Cardiac fibroblast (primary cell): ENCODE data around the gene RHBDF2.

Experiments
- DNase-seq, 2 donors: peaks; one replicate each; pipeline versions ENCODE4 v3.0.0 to v3.0.0-alpha.2; 2010; ENCODE audit warnings: low read depth in 2 of 2
- H3K4me3 ChIP-seq, 2 donors: replicated peaks in 1 of 2; 1 replicate in 1 of 2; 2 replicates in 1 of 2; pipeline ENCODE4 v1.5.1; 2011; ENCODE audit warnings: low read depth in 2 of 2, low read length in 2 of 2, mild to moderate bottlenecking in 2 of 2, moderate library complexity in 1 of 2
- TF ChIP-seq, protein P1 (sequence below): IDR thresholded peaks from one replicate; pipeline ENCODE4 v1.5.1; 2011; ENCODE audit warnings: low read depth, mild to moderate bottlenecking, low read length, inconsistent platforms

The RHBDF2 gene

GRCh38 chr17:76469991-76470739, 31.1 kb downstream of the RHBDF2 start:
- H3K4me3 ChIP-seq: no peak overlapping the region
- TF ChIP-seq, protein P1, sequence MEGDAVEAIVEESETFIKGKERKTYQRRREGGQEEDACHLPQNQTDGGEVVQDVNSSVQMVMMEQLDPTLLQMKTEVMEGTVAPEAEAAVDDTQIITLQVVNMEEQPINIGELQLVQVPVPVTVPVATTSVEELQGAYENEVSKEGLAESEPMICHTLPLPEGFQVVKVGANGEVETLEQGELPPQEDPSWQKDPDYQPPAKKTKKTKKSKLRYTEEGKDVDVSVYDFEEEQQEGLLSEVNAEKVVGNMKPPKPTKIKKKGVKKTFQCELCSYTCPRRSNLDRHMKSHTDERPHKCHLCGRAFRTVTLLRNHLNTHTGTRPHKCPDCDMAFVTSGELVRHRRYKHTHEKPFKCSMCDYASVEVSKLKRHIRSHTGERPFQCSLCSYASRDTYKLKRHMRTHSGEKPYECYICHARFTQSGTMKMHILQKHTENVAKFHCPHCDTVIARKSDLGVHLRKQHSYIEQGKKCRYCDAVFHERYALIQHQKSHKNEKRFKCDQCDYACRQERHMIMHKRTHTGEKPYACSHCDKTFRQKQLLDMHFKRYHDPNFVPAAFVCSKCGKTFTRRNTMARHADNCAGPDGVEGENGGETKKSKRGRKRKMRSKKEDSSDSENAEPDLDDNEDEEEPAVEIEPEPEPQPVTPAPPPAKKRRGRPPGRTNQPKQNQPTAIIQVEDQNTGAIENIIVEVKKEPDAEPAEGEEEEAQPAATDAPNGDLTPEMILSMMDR: no peak
- DNase-seq: no peak

- H3K4me3 ChIP-seq: no peak overlapping the region
- TF ChIP-seq, protein P1: no peak
- no peak for DNase-seq
Observed at GRCh38 chr17:76469076-76469990, 31.9 kb downstream of the RHBDF2 start.

DNA sequence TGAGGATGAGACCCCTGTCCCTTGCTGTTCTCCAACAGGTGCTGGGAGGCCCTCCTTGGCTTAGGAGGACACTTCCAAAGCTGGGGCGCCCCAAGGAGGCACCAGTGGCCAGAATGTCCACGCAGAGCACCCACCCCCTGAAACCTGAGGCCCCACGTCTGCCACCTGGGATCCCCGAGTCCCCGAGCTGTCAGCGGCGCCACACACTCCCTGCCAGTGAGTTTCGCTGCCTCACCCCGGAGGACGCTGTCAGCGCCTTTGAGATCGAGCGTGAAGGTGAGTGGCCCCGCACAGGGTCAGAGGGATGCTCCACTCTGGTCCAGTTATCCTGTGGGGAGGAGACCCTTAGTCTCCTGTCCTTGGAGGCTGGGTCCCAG, 32.6 kb downstream of the RHBDF2 start:
- DNase-seq: no peak
- H3K4me3 ChIP-seq: no peak overlapping the region
- TF ChIP-seq, protein P1: no peak

DNA sequence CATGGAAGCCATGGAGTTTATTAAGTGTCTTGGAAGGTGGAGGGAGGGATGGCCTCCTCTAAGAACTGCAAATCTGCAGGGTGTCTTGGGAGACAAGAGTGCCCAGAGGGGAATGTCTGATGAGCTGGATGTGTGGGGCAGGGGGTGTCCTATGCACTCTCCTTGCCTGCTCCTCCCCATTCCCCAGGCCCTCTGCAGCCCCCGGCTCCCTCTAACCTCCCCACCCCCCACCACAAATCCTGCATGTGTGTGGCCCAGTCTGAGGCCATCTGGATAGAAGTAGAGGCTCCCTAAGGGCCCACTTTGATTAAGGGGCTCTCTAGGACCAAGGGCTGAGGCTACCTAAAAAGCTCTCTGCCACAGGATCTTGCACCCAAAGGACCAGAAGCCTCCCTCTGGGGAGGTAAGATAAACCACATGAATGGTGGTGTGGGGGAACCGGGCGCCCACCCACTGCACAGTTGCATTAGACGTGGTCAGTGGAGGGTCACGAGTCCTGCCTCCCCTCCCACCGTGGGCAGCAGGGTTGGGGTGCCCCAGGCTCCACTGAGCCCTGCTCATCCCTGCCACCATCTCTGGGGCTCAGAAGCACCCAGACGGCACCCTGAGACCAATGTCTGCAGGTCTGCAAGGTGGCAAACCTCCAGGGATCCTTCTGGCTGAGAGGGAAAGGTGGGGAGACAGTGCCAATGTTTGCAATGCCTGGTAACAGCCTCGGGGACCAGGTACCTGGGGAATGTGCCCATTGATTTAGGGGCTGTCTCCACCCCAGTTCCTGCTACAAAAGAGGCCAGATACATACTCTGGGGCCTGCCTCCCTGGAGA, 33.2 kb downstream of the RHBDF2 start:
- H3K4me3 ChIP-seq: no peak overlapping the region
- TF ChIP-seq, protein P1: no peak

GRCh38 chr17:76467366-76467765, 33.9 kb downstream of the RHBDF2 start, which contains the start of gene AANAT:
Gene AANAT, plus strand, starts transcription at chr17:76467603. Its CDS starts 1,144 bp downstream, at chr17:76468747.
- H3K4me3 ChIP-seq: no peak within 1 kb of the TSS
- no peak for DNase-seq
- TF ChIP-seq, protein P1: no peak

More for the DNA sequence above, 33.2 kb downstream of the RHBDF2 start:
- DNase-seq: no peak

GRCh38 chr17:76466775-76467130, 34.5 kb downstream of the RHBDF2 start:
- H3K4me3 ChIP-seq: no peak overlapping the region
- no peak for DNase-seq
- TF ChIP-seq, protein P1: no peak
